HCT116 (cell line): Measurements from ENCODE around the gene GRM5.
"Not testable (repeated sequence)": the region's sequence is repeated elsewhere in the genome, so short reads cannot be mapped to it uniquely, and the experiment has no call there.

Experiments
- ATF3 ChIP-seq: IDR thresholded peaks from 2 replicates; pipeline ENCODE4 v1.6.1; 2012
- CTCF ChIP-seq, 3 experiments: fragments of 200-600 bp in 1 of 3; sonication (generic) in 1 of 3; IDR thresholded peaks in 2 of 3; conservative IDR thresholded peaks in 1 of 3; 2 replicates each; pipeline ENCODE4 v1.5.1; 2012 to 2017; ENCODE audit warnings: low read depth in 2 of 3, low read length in 2 of 3, antibody characterized with exemption in 1 of 3, borderline replicate concordance in 1 of 3, control low read depth in 1 of 3, mild to moderate bottlenecking in 1 of 3, mixed read lengths in 1 of 3, mixed run types in 1 of 3, moderate library complexity in 1 of 3; ENCODE audit not compliant: insufficient read depth in 1 of 3
- EGR1 ChIP-seq: IDR thresholded peaks from 2 replicates; pipeline ENCODE4 v1.6.1; 2012; ENCODE audit warnings: low read depth
- EZH2 ChIP-seq: fragments of 200-600 bp; sonication (generic); IDR thresholded peaks from 2 replicates; pipeline ENCODE4 v1.6.1; 2017; ENCODE audit warnings: antibody characterized with exemption, mixed run types
- EZH2phosphoT487 ChIP-seq: fragments of 200-600 bp; IDR thresholded peaks from 2 replicates; pipeline ENCODE4 v1.6.1; 2018; ENCODE audit warnings: antibody characterized with exemption, borderline replicate concordance
- FOSL1 ChIP-seq: IDR thresholded peaks from 2 replicates; pipeline ENCODE4 v1.6.1; 2012; ENCODE audit warnings: low read depth
- JUND ChIP-seq: IDR thresholded peaks from 2 replicates; pipeline ENCODE4 v1.6.1; 2012
- POLR2A ChIP-seq: IDR thresholded peaks from 2 replicates; pipeline ENCODE4 v1.7.0; 2011; ENCODE audit warnings: borderline replicate concordance; ENCODE audit not compliant: insufficient read depth, insufficient read length; ENCODE audit errors: extremely low read depth
- RAD21 ChIP-seq: IDR thresholded peaks from 2 replicates; pipeline ENCODE4 v1.6.1; 2012; ENCODE audit warnings: low read depth, mild to moderate bottlenecking
- REST ChIP-seq: IDR thresholded peaks from 2 replicates; pipeline ENCODE4 v1.6.1; 2012; ENCODE audit warnings: low read depth
- SP1 ChIP-seq: IDR thresholded peaks from 2 replicates; pipeline ENCODE4 v1.6.1; 2012; ENCODE audit warnings: low read depth
- ZBTB33 ChIP-seq: IDR thresholded peaks from 2 replicates; pipeline ENCODE4 v1.6.1; 2011; ENCODE audit warnings: mild to moderate bottlenecking, low read length, moderate library complexity; ENCODE audit not compliant: insufficient replicate concordance; ENCODE audit errors: extremely low read depth

- not testable (repeated sequence) for TF ChIP-seq POLR2A; CTCF (IDR thresholded peaks at IDR 0.05 in 2 of 3, conservative IDR thresholded peaks at IDR 0.05 in 1 of 3; ENCODE audit: borderline replicate concordance in 1 of 3, insufficient read depth in 1 of 3, low read depth in 2 of 3, low read length in 2 of 3); ATF3; EGR1; REST; JUND; RAD21; ZBTB33; SP1; EZH2; FOSL1; EZH2phosphoT487
These were observed 64.9 kb downstream of the GRM5 start for GRCh38 chr11:89000852-89001251.
